ENCODE measurements around the gene BMP8A.
"Not testable (repeated sequence)": the region's sequence is repeated elsewhere in the genome, so short reads cannot be mapped to it uniquely, and the experiment has no call there.

BMP8A gene

GRCh38 chr1:39499668-39500067 lies 8.2 kb downstream of the BMP8A start:
- H3K9ac ChIP-seq (ENCODE audit: low read length) = no peak overlapping the region
- no peak overlapping the region for H3K4me2 ChIP-seq (ENCODE audit: low read length)
- no peaks in the 10 kb centered on the region for H4K20me1 ChIP-seq (ENCODE audit: insufficient read depth, low read length)
- H3K27ac ChIP-seq (ENCODE audit: low read length) = no peak overlapping the region
- no peak for TF ChIP-seq EZH2phosphoT487 (IDR thresholded peaks at IDR 0.05; ENCODE audit: low read depth)
- no peak for TF ChIP-seq CTCF (IDR thresholded peaks at IDR 0.05; ENCODE audit: low read depth, low read length)
- no peak overlapping the region for H3K4me3 ChIP-seq (ENCODE audit: low read length)
- no peaks in the 10 kb centered on the region for H3K4me1 ChIP-seq (ENCODE audit: low read length)
- no peaks in the 10 kb centered on the region for H3K27me3 ChIP-seq (ENCODE audit: low read depth, low read length)
- H2AFZ ChIP-seq (ENCODE audit: low read depth, low read length) = no peak overlapping the region
- no peaks in the 10 kb centered on the region for H3K9me3 ChIP-seq (ENCODE audit: insufficient read depth, low read length)
- H3K36me3 ChIP-seq (replicated peaks; ENCODE audit: low read depth, low read length) = no peaks in the 10 kb centered on the region
- H3K79me2 ChIP-seq (ENCODE audit: low read length) = no peaks in the 10 kb centered on the region

- Histone ChIP-seq H3K79me2 (ENCODE audit: low read length) (no peaks in the 10 kb centered on the region), H3K4me1 (ENCODE audit: low read length) (no peaks in the 10 kb centered on the region), H2AFZ (ENCODE audit: low read depth, low read length) (no peak overlapping the region), H3K27ac (ENCODE audit: low read length) (no peak overlapping the region), H3K27me3 (ENCODE audit: low read depth, low read length) (no peaks in the 10 kb centered on the region), H3K4me2 (ENCODE audit: low read length) (no peak overlapping the region), H4K20me1 (ENCODE audit: insufficient read depth, low read length) (no peaks in the 10 kb centered on the region), H3K9me3 (ENCODE audit: insufficient read depth, low read length) (no peaks in the 10 kb centered on the region), H3K4me3 (ENCODE audit: low read length) (no peak overlapping the region), H3K9ac (ENCODE audit: low read length) (no peak overlapping the region), H3K36me3 (replicated peaks; ENCODE audit: low read depth, low read length) (no peaks in the 10 kb centered on the region)
- no peak for TF ChIP-seq EZH2phosphoT487 (IDR thresholded peaks at IDR 0.05; ENCODE audit: low read depth)
- TF ChIP-seq CTCF (IDR thresholded peaks at IDR 0.05; ENCODE audit: low read depth, low read length) = no peak
Measured at GRCh38 chr1:39500862-39501389, 9.5 kb downstream of the BMP8A start.

DNA sequence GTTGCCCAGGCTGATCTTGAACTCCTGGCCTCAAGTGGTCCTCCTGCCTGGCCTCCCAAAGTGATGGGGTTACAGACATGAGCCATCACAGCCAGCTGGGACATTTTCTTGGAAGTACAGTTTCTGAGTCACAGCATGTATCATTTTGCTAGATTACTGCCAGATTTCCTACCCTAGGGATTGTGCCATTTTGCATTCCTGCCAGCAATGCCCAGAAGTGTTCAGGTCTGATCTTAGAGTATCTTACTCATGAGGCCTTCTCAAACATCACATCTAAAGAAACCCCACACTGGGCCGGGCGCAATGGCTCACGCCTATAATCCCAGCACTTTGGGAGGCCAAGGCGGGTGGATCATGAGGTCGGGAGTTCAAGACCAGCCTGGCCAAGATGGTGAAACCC lies 10.2 kb downstream of the BMP8A start:
- Histone ChIP-seq H3K4me3 (ENCODE audit: low read length) (no peak overlapping the region), H3K9ac (ENCODE audit: low read length) (no peak overlapping the region), H4K20me1 (ENCODE audit: insufficient read depth, low read length) (no peaks in the 10 kb centered on the region), H3K27ac (ENCODE audit: low read length) (no peak overlapping the region), H3K79me2 (ENCODE audit: low read length) (no peaks in the 10 kb centered on the region), H3K4me1 (ENCODE audit: low read length) (no peaks in the 10 kb centered on the region), H2AFZ (ENCODE audit: low read depth, low read length) (no peak overlapping the region), H3K4me2 (ENCODE audit: low read length) (no peak overlapping the region), H3K36me3 (replicated peaks; ENCODE audit: low read depth, low read length) (no peaks in the 10 kb centered on the region), H3K9me3 (ENCODE audit: insufficient read depth, low read length) (no peaks in the 10 kb centered on the region), H3K27me3 (ENCODE audit: low read depth, low read length) (no peaks in the 10 kb centered on the region)
- TF ChIP-seq EZH2phosphoT487 (IDR thresholded peaks at IDR 0.05; ENCODE audit: low read depth) = no peak
- TF ChIP-seq CTCF (IDR thresholded peaks at IDR 0.05; ENCODE audit: low read depth, low read length) = no peak

- H3K4me3 ChIP-seq (ENCODE audit: low read length); H3K27me3 ChIP-seq (ENCODE audit: low read depth, low read length); H2AFZ ChIP-seq (ENCODE audit: low read depth, low read length); H4K20me1 ChIP-seq (ENCODE audit: insufficient read depth, low read length); H3K4me2 ChIP-seq (ENCODE audit: low read length); H3K4me1 ChIP-seq (ENCODE audit: low read length); H3K9ac ChIP-seq (ENCODE audit: low read length); H3K36me3 ChIP-seq (replicated peaks; ENCODE audit: low read depth, low read length); H3K79me2 ChIP-seq (ENCODE audit: low read length); H3K9me3 ChIP-seq (ENCODE audit: insufficient read depth, low read length); H3K27ac ChIP-seq (ENCODE audit: low read length): not testable (repeated sequence)
Measured at GRCh38 chr1:39504436-39504835, 13.0 kb downstream of the BMP8A start.

DNA sequence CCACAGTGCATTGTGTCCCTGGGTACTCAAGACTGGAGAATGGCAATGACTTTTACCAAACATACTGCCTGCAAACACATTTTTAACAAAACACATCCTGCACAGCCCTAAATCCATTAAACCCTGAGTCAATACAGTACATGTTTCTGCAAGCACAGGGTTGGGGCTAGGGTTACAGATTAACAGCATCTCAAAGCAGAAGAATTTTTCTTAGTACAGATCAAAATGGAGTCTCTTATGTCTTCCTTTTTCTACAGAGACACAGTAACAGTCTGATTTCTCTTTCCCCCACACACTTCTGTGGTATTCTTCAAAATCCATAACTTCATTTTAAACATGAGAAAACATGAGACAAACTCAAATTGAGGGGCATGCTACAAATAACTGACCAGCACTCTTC lies 13.9 kb downstream of the BMP8A start:
- H3K9ac ChIP-seq (ENCODE audit: low read length) = no peak overlapping the region
- no peaks in the 10 kb centered on the region for H3K9me3 ChIP-seq (ENCODE audit: insufficient read depth, low read length)
- TF ChIP-seq EZH2phosphoT487 (IDR thresholded peaks at IDR 0.05; ENCODE audit: low read depth) (no peak), CTCF (IDR thresholded peaks at IDR 0.05; ENCODE audit: low read depth, low read length) (no peak)
- no peaks in the 10 kb centered on the region for H3K36me3 ChIP-seq (replicated peaks; ENCODE audit: low read depth, low read length)
- peaks cover 5% of the 10 kb centered on the region for H3K4me1 ChIP-seq (ENCODE audit: low read length)
- H3K27me3 ChIP-seq (ENCODE audit: low read depth, low read length) = no peaks in the 10 kb centered on the region
- no peak overlapping the region for H3K27ac ChIP-seq (ENCODE audit: low read length)
- no peaks in the 10 kb centered on the region for H3K79me2 ChIP-seq (ENCODE audit: low read length)
- H2AFZ ChIP-seq (ENCODE audit: low read depth, low read length) = no peak overlapping the region
- H3K4me3 ChIP-seq (ENCODE audit: low read length) = no peak overlapping the region
- H4K20me1 ChIP-seq (ENCODE audit: insufficient read depth, low read length) = no peaks in the 10 kb centered on the region
- no peak overlapping the region for H3K4me2 ChIP-seq (ENCODE audit: low read length)

Measured in OCI-LY3 (cell line).